Posterior vena cava (tissue), 2 donors: ENCODE results near the gene FRYL. TPM values are rescaled to one million over a fixed set of nuclear protein-coding genes. Genes with fewer than 3 reads are reported as not detected.
"Not testable (repeated sequence)": the region's sequence is repeated elsewhere in the genome, so short reads cannot be mapped to it uniquely, and the experiment has no call there.

Experiments used
- DNase-seq: peaks from one replicate; pipeline ENCODE4 v3.0.0-alpha.2; 2020; ENCODE audit warnings: low spot score
- intact Hi-C, 2 donors: fragments of 100-400 bp; cut with DNase I; formaldehyde crosslinking; loops; one replicate each; pipeline versions ENCODE4 v1.14.1 to v1.14.2; 2022 to 2023
- total RNA-seq, 2 donors: library from RNA; stranded (reverse); fragmentation: NEBNext Ultra II Directional; extraction: Animal tissue kit (Norgen Biotek cat#: 25700); gene quantifications; one replicate each; pipeline ENCODE4 v1.2.1, GENCODE V29; 2021
- donor health status: DM: yes; HTN: yes; CAD: no.
- donor health status: DM: yes; HTN: yes; CAD: no.

Gene FRYL
- total RNA-seq, 2 donors from 2014 or later = 59.6 to 73.2 TPM

- intact Hi-C loops = no loop called here
- DNase-seq = no peak
Measured at GRCh38 chr4:48709901-48710300, 70.2 kb downstream of the FRYL start.

- intact Hi-C loops = no loop called here
Measured at GRCh38 chr4:48708610-48709009, 71.5 kb downstream of the FRYL start.

GRCh38 chr4:48706736-48707135, 73.3 kb downstream of the FRYL start:
- intact Hi-C loops = no loop called here

More at GRCh38 chr4:48708610-48709009, 71.5 kb downstream of the FRYL start:
- DNase-seq = no peak

GRCh38 chr4:48705609-48706008, 74.5 kb downstream of the FRYL start:
- DNase-seq = no peak
- intact Hi-C loops = no loop called here

More at GRCh38 chr4:48706736-48707135, 73.3 kb downstream of the FRYL start:
- no peak for DNase-seq

- intact Hi-C loops = no loop called here
- DNase-seq = no peak
Measured at GRCh38 chr4:48704091-48704802, 75.8 kb downstream of the FRYL start.

GRCh38 chr4:48699475-48699874, 80.6 kb downstream of the FRYL start:
- no peak for DNase-seq
- intact Hi-C loops = no loop called here

- no peak for DNase-seq
- intact Hi-C loops = no loop called here
Measured at GRCh38 chr4:48698029-48698971, 81.8 kb downstream of the FRYL start.

GRCh38 chr4:48697516-48697915, 82.6 kb downstream of the FRYL start:
- intact Hi-C loops, DNase-seq: not testable (repeated sequence)

- no peak for DNase-seq
- intact Hi-C loops = no loop called here
Measured at GRCh38 chr4:48694824-48695223, 85.3 kb downstream of the FRYL start.

GRCh38 chr4:48693856-48694574, 86.1 kb downstream of the FRYL start:
- intact Hi-C loops = no loop called here
- DNase-seq = no peak

GRCh38 chr4:48692897-48693296, 87.2 kb downstream of the FRYL start:
- DNase-seq = no peak
- intact Hi-C loops = no loop called here

- DNase-seq = no peak
- intact Hi-C loops = no loop called here
Measured at GRCh38 chr4:48692044-48692443, 88.0 kb downstream of the FRYL start.

GRCh38 chr4:48688953-48689352, 91.1 kb downstream of the FRYL start:
- no peak for DNase-seq
- intact Hi-C loops = no loop called here

GRCh38 chr4:48687313-48688051, 92.6 kb downstream of the FRYL start:
- intact Hi-C loops = no loop called here

GRCh38 chr4:48686369-48686768, 93.7 kb downstream of the FRYL start:
- intact Hi-C loops = no loop called here
- no peak for DNase-seq

More at GRCh38 chr4:48687313-48688051, 92.6 kb downstream of the FRYL start:
- no peak for DNase-seq

- DNase-seq = no peak
- intact Hi-C loops = no loop called here
Measured at GRCh38 chr4:48683784-48684666, 96.1 kb downstream of the FRYL start.

- DNase-seq, intact Hi-C loops: not testable (repeated sequence)
Measured at GRCh38 chr4:48682870-48683269, 97.2 kb downstream of the FRYL start.

- no peak for DNase-seq
- intact Hi-C loops = no loop called here
Measured at GRCh38 chr4:48681856-48682255, 98.2 kb downstream of the FRYL start.
